Right lobe of liver (tissue), 6 donors: ENCODE data around the gene CCR8. TPM values are rescaled to one million over a fixed set of nuclear protein-coding genes. Genes with fewer than 3 reads are reported as not detected.
A peak's percentile ranks its signal among the peaks of the same experiment; 100 is the strongest.

Experiments used
- ATAC-seq, 4 donors: fragments of 200-7000 bp; cut with Tn5 transposase; one replicate each; pipeline ENCODE4 v1.9.1; 2020; ENCODE audit warnings: mild to moderate bottlenecking in 4 of 4, moderate library complexity in 4 of 4
- DNase-seq, 3 donors: peaks; one replicate each; pipeline ENCODE4 v3.0.0-alpha.2; 2020
- H3K27ac ChIP-seq, 3 donors: fragments of 200-600 bp; one replicate each; pipeline ENCODE4 v1.8.0; 2022
- H3K27me3 ChIP-seq, 2 donors: fragments of 200-600 bp; one replicate each; pipeline ENCODE4 v1.8.0; 2022
- H3K36me3 ChIP-seq, 4 donors: fragments of 200-600 bp; sonication (generic) in 1 of 4; one replicate each; pipeline versions ENCODE4 v1.5.1 to v1.8.0; 2017 to 2022; ENCODE audit warnings: control low read depth in 1 of 4
- H3K4me1 ChIP-seq, 4 donors: fragments of 200-600 bp; sonication (generic) in 1 of 4; one replicate each; pipeline versions ENCODE4 v1.5.1 to v1.8.0; 2017 to 2022; ENCODE audit warnings: control low read depth in 1 of 4
- H3K4me3 ChIP-seq, 3 donors: fragments of 200-600 bp; one replicate each; pipeline ENCODE4 v1.8.0; 2022
- H3K9me3 ChIP-seq, 4 donors: fragments of 200-600 bp; sonication (generic) in 1 of 4; one replicate each; pipeline versions ENCODE4 v1.5.1 to v1.8.0; 2017 to 2022; ENCODE audit warnings: control low read depth in 1 of 4
- POLR2A ChIP-seq: fragments of 450-650 bp; IDR thresholded peaks from one replicate; pipeline ENCODE4 v1.6.1; 2017; ENCODE audit warnings: antibody characterized with exemption, mild to moderate bottlenecking
- WGBS: methylation state at CpG from one replicate; pipeline ENCODE4 v1.1.6; 2018; ENCODE audit warnings: low coverage, low lambda C conversion rate; ENCODE audit not compliant: insufficient coverage; ENCODE audit errors: missing lambda C conversion rate; 5-methylcytosine and 5-hydroxymethylcytosine counted together
- intact Hi-C, 2 donors: fragments of 100-400 bp; cut with DNase I; formaldehyde crosslinking; loops; one replicate each; pipeline versions ENCODE4 v1.11.2 to v1.14.1; 2022
- total RNA-seq, 6 experiments: library from RNA; depleted of rRNA in 2 of 6; stranded (reverse); fragments of >200 nt in 2 of 6; fragmentation: NEBNext Ultra II Directional in 3 of 6; extraction: Animal tissue kit (Norgen Biotek cat#: 25700) in 3 of 6; gene quantifications; one replicate each; pipeline versions ENCODE4 v1.1.0 to v1.2.4, GENCODE V29; 2016 to 2023
- TF ChIP-seq, protein P1 (sequence below), 4 donors: fragments of 200-600 bp in 3 of 4; fragments of 450-650 bp in 1 of 4; IDR thresholded peaks; one replicate each; pipeline versions ENCODE4 v1.5.1 to v1.8.0; 2016 to 2022; ENCODE audit warnings: antibody characterized with exemption in 4 of 4, mild to moderate bottlenecking in 2 of 4
- donor health status: DM: no; HTN: yes; CAD: no.
- donor health status: DM: no; HTN: no; CAD: no.
- donor health status: DM: no; HTN: no; CAD: no.
- donor health status: DM: no; HTN: yes; CAD: no.
- donor health status: DM: no; HTN: yes; CAD: no.

Gene CCR8
- total RNA-seq, 6 experiments from 2014 or later = not detected

DNA sequence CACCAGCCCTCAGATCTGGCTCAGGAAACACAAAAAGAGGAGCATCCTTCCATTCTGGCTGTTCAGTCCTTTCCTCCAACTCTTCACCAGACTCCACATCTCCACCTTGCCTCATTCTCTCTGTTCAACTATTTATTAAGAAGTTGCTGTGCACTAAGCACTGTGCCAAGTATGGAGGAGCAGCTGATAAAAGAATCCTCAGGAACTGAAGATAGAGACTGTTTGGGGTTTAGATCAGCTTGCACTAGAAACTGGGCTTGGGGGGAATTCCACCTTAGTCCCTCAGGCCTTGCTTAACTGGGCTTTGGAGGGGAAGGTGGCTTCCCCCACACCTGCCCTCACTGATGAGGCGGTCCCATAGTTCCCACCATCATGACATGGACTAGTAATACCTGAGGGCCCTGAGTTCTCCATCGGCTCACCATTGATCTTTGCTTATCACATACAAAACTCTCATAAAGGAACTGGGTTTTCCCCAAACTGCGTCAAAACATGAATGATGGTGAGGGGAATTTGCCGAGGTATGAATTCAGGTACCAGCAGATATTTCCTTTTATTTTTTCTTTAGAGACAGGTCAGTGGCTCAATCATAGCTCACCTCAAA lies 1.7 kb upstream of the CCR8 start:
- no peaks in the 10 kb centered on the region for H3K36me3 ChIP-seq
- no peak overlapping the region for H3K27ac ChIP-seq
- no peaks in the 10 kb centered on the region for H3K9me3 ChIP-seq
- no peaks in the 10 kb centered on the region for H3K4me1 ChIP-seq
- 80% methylated on average over 4 of the region's 4 CpGs for WGBS
- no peak overlapping the region for H3K4me3 ChIP-seq
- no peaks in the 10 kb centered on the region for H3K27me3 ChIP-seq
- ATAC-seq (no peak), DNase-seq (no peak)
- intact Hi-C loops = no loop called here
- TF ChIP-seq, protein P1, sequence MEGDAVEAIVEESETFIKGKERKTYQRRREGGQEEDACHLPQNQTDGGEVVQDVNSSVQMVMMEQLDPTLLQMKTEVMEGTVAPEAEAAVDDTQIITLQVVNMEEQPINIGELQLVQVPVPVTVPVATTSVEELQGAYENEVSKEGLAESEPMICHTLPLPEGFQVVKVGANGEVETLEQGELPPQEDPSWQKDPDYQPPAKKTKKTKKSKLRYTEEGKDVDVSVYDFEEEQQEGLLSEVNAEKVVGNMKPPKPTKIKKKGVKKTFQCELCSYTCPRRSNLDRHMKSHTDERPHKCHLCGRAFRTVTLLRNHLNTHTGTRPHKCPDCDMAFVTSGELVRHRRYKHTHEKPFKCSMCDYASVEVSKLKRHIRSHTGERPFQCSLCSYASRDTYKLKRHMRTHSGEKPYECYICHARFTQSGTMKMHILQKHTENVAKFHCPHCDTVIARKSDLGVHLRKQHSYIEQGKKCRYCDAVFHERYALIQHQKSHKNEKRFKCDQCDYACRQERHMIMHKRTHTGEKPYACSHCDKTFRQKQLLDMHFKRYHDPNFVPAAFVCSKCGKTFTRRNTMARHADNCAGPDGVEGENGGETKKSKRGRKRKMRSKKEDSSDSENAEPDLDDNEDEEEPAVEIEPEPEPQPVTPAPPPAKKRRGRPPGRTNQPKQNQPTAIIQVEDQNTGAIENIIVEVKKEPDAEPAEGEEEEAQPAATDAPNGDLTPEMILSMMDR (IDR thresholded peaks at IDR 0.05) = no peak
- no peak for TF ChIP-seq POLR2A

DNA sequence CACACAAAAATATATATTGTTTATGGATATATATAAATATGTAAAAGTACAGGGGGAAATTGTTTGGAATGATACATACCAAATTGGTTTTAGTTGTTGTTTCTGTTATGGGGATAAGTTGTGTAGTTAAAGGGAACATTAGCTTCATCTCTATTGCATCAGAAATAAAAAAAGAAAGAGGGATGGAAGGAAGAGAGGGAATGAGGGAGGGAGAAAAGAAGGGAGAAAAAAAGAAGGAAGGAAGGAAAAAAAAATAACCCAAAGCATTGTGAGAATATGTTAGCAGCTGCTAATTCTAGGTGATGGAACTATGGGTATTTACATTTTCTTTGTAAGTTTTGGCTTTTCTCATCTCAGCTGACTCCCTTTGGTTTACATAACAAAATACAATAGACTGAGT lies 1.3 kb downstream of the CCR8 start:
- Histone ChIP-seq H3K9me3 (no peaks in the 10 kb centered on the region), H3K36me3 (no peaks in the 10 kb centered on the region), H3K4me3 (no peak overlapping the region), H3K27me3 (no peaks in the 10 kb centered on the region), H3K4me1 (no peaks in the 10 kb centered on the region), H3K27ac (no peak overlapping the region)
- DNase-seq (no peak), ATAC-seq (no peak)
- TF ChIP-seq, protein P1 (IDR thresholded peaks at IDR 0.05) = no peak
- TF ChIP-seq POLR2A = no peak
- intact Hi-C loops = no loop called here

DNA sequence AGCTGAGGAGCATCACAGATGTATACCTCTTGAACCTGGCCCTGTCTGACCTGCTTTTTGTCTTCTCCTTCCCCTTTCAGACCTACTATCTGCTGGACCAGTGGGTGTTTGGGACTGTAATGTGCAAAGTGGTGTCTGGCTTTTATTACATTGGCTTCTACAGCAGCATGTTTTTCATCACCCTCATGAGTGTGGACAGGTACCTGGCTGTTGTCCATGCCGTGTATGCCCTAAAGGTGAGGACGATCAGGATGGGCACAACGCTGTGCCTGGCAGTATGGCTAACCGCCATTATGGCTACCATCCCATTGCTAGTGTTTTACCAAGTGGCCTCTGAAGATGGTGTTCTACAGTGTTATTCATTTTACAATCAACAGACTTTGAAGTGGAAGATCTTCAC lies 3.0 kb downstream of the CCR8 start:
- WGBS = 93% methylated on average over 4 of the region's 4 CpGs
- intact Hi-C loops = no loop called here

DNA sequence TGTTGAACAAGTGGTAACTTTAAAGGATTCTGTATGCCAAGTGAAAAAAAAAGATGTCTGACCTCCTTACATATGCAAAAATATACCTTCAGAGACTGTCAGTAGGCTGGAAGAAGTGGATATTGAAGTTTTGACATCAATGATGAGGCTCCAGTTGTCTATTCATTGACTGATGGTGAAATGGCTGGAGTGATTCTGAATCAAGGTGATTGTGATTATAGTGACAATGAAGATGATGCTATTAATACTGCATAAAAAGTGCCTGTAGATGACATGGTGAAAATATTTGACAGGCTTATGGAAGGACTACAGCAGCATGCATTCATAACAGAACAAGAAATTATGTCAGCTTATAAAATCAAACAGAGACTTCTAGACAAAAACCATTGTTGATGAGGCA lies 4.1 kb downstream of the CCR8 start:
- Histone ChIP-seq H3K27ac (no peak overlapping the region), H3K4me1 (peaks cover 0 to 9% (median 3%) of the 10 kb centered on the region in 4 donors), H3K9me3 (no peaks in the 10 kb centered on the region), H3K36me3 (no peaks in the 10 kb centered on the region), H3K27me3 (no peaks in the 10 kb centered on the region), H3K4me3 (no peak overlapping the region)
- intact Hi-C loops = no loop called here
- ATAC-seq (no peak), DNase-seq (no peak)
- TF ChIP-seq, protein P1 (IDR thresholded peaks at IDR 0.05) = no peak
- no peak for TF ChIP-seq POLR2A

More for the DNA sequence above, 3.0 kb downstream of the CCR8 start:
- Histone ChIP-seq H3K27me3 (no peaks in the 10 kb centered on the region), H3K36me3 (no peaks in the 10 kb centered on the region), H3K4me3 (no peak overlapping the region), H3K27ac (no peak overlapping the region), H3K9me3 (no peaks in the 10 kb centered on the region), H3K4me1 (no peaks in the 10 kb centered on the region)
- no peak for DNase-seq
- TF ChIP-seq, protein P1 (IDR thresholded peaks at IDR 0.05) = no peak
- no peak for TF ChIP-seq POLR2A
- no peak for ATAC-seq

DNA sequence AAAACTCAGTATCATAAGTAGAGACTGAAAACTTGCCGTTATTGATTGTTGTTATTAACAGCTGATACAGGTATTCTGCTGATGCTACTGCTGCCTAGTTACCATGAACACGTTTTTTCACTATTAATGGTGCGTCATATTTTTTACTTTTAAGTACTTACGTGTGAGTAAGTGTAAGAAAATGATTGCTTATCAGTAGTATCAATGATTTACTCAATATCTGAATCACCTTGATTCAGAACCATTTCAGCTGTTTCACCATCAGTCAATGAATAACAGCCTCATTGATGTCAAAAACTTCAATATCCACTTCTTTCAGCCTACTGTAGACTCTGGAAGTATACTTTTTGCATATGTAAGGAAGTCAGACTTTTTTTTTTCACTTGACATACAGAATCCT lies 4.7 kb downstream of the CCR8 start:
- Histone ChIP-seq H3K27ac (no peak overlapping the region), H3K27me3 (no peaks in the 10 kb centered on the region), H3K4me1 (peaks cover 0 to 10% (median 3%) of the 10 kb centered on the region in 4 donors), H3K9me3 (no peaks in the 10 kb centered on the region), H3K4me3 (no peak overlapping the region), H3K36me3 (no peaks in the 10 kb centered on the region)
- peak in 1 of 4 donors; percentile 65 for ATAC-seq
- TF ChIP-seq, protein P1 (IDR thresholded peaks at IDR 0.05) = no peak
- TF ChIP-seq POLR2A = no peak
- intact Hi-C loops = no loop called here
- WGBS = 64% methylated on average over 4 of the region's 4 CpGs
- no peak for DNase-seq
